ENCODE data around the gene DSTN.

DSTN gene

DNA sequence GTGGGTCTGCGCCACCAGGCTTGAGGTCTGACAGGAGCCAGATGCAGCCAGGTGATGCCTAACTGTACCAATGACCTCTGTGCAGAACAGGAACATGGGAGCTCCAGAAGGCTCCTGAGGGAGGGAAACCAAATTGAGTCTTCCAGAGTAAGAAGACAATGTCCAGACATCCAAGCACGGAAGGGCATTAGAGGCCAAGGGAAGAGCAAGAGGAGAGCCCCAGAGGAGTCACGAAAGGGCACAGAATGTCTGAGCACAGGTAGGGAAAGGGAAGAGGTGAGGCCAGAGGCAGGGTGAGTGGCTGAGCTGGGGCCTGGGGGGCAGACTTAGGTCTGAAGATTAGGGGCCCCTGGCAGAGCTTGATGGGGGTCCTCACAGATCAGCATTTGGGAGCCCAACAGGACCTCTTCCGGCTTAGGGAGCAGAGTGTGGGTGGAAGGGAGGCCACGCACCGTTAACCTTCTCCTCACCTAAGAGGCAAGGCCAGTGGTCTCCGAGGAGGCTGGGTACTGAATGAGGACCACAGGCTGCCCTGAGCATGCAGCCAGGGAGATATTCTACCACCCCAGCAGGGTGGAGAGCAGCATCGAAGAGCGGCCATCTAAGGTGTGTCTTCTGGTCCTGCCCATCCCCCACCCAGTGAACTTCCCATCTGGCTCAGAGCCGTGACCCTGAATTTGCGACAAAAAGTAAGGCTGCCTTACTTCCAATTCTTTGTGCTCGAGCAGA is 70.4 kb downstream of the DSTN start:
- DNase-seq = no peak

DNA sequence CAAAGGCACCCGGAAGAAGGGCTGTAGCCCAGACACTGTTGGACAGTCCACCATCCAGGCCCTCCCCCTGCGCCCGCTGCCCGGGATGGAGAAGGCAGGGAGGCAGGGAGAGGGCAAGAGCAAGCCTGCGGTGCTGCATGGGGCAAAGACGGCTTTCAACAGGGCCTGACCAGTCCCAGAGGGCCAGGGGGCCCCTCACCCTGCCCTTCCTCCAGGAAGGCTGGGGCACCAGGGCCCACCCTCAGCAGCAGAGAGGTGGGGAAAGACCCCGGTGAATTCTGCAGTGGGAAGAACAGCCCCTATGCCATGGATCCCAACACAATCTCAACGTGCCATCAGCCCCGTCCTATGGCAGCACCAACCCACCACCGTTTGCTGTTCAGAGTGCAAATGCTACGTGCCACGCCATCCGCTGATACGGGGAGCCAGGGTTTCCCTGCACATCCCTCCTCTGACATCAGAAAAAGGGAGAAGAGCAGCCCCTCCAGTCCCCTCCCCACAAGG is 71.1 kb downstream of the DSTN start:
- DNase-seq = no peak

DNA sequence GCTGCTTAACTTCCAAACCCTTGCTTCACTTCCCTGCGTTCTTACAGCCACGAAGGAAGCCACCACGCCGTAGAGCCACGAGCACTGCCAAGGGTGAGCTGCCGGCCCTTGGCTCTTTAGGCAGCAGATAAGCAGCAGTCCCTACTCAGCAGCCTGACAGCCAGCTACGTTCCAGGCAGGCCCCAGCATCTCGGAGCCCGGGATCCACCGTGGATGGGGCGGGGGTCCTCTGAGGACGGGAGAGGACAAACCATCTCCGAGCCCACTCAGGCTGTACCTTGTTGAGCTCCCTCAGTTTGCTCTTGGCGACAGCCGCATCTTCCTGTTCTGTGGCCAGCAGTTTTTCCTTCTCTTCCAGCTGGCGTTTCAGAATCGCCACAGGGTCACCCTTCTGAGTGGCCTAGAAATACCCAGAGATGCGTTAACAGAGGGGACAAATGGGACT is 71.7 kb downstream of the DSTN start:
- DNase-seq = no peak

DNA sequence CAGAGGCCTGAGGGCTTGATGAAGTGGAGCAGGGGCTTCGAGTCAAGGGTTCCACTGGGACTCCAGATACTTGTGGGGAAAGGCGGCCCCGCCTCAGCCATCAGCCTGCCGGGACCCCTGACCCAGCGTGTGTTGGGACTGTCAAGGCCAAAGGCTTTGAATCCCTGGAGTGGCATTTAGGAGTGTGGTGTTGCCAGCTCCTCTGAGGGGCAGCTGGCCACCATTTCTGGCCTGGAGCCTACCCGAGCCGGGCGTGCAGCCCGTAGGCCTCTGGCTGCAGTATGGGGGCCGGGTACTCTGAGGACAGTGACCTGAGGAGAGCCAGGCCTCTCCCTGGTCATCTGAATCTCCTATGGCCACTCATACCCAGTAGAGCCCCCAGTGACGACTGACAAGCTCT is 72.1 kb downstream of the DSTN start:
- no peak for DNase-seq

DNA sequence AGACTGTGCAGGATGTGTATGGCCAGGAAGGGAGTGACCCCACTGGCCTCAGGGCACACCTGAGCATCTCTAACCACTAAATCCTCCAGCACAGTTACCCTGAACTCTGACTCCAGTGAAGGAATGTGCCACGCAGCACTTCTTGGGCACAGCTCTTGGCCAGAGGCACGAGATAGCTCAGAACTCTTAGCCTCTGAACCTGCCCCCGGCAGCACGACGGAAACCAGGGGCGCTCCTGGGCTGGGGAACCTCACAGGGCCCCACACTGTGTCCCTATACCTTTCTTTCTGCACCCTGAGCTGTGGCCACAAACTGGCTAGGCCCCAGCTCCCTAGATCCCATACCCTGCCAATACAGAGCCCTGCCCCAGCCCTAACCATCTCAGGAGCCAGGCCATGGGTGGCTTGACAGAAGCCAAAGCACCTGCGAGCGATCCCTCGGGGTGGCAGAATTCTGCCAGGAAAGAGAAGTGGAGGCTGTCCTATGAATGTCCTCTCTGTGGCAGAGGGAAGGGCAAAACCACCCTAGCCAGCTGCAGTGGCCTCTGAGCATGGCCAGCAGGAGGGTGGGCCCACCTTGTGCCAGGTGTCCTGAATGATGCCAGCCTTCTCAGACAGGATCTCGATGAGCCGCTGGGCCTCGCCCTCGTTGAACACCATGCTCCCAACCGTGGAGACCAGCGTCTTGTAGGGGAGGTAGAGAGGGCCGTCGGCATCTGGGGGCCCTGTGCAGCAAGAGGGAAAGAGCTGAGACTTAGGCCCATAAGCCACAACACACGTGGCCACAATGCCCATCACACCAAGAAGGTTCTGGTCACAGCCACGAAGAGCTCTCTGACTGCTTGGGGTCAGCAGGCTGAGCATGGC is 72.8 kb downstream of the DSTN start:
- no peak for DNase-seq

DNA sequence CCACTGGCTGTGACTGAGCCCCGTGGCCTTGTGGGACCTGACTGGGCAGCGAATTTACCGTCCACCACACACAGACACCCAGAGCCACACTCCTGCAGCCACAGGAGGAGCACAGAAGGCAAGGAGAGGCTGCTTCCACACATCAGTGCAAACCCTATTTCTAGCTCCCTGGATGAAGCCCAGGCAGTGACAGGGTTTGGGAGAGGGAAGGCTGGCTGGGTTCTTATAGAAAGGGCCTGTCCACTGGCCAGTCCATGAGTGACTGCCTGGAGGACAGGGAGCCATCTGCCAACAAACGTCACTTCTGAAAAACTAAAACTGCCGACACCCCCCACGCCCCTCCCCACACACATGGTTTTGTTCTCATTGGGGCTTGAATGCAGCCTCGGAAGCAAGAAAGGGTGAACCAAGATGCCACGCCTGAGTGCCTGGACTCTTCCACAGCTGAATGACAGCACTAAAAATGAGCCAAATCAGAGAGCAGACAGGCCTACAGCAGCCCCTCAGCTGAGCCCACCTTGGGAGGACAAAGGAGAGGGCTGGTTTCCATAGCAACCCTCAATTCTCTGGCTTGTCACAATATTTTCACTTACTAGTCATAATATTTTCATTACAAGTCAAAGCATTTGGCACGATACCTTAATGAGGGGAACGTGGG is 73.8 kb downstream of the DSTN start:
- no peak for DNase-seq

DNA sequence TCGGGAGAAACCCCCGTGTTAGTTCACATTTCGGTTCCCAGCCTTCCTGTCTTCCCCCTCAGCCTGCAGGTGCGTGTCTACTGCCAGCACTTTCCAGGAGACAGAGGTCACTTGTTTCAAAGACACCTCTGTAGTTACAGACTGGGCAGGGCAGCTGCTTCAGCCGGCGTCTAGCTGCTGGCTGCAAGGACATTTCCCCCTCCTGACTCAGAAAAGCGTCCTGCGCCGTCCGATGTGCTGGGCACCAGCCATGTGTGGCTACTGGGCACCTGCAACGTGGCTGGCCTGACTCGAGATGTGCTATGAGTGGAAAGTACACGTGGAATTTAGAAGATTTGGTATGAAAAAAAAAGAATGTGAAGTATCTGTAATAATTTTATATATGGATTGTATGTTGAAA is 74.6 kb downstream of the DSTN start:
- DNase-seq = no peak

DNA sequence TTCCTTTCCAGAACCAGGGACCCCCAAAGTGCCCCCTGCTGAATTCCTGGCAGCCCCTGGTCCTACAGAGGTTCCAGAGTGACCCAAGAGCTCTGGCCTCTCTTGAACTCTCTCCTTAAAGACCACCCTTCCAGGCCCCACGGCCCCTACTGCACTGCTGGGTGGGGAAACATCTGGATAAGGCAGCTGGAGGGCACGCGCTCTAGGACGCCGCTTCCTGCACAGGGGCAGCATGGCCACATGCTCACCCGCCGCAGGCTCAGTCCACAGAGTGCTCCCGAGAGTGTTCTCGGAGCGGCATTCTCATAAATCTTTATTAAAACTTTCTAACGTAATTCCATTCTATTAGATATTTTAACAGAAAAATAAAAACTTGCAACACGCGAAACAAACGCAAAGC is 75.1 kb downstream of the DSTN start:
- no peak for DNase-seq

DNA sequence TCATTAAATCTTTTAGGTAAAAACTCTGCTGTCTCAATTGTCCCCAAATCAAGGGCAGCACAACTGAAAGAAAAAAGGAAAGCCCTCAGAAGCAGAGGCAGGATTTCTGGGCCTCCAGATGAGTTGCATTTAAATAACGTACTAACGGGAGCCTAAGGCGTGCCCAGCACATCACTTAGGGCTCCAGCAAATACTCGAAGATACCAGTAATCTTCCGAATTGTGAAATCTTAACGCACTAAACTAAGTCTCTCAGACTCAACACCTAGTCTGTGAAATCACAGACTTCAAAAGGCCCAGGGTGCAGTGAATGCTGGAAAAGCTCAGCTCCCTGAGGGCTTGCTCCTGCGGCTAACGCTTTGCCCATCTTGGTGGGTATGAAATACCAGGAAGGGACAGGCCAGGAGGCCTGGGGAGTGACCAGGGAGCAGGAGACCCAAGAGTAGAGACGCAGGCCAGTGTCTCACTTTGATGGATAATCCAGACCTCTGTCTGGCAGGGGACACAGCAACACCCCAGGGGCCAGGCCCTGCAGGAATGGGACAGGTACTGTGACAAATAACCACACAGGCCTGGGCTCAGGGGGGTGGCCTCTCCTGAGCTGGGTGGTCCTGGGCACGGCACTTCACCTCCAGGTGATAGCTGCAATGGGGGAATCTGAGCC is 75.8 kb downstream of the DSTN start:
- no peak for DNase-seq

DNA sequence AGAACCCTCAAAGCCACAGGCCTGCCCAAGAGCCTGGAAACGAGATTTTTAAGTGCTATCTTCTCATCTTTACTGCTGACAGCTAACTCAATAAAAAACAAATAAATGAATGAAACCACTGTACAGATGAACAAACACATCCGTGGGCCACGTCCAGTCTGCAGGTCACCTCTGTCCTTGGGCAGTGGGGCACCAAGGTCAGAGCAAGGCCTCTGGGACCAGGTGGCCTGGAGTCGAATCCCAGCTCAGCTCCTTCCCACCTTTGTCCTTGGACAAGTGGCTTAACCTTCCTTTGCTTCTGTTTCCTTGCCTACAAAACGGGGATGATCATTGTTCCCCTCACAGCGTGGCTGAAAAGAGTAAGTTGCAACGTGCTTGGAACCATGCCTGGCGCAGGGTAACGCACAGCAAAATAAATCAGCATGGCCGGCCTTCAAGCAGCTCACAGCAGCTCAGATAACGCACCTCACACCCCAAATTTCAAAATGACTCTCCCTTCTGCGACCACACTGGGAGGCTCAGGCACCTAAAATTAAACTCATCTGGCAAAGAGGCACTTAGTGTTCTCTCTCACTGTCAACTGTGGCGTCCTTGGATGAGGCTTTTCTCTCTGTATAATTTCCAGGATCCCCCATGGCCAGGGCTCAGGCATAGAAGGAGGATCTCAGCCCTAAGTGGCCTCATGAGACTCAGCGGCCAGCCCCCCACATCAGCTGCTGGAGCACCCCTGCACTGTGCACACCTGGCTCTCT is 76.5 kb downstream of the DSTN start:
- peak; percentile 59 for DNase-seq

DNA sequence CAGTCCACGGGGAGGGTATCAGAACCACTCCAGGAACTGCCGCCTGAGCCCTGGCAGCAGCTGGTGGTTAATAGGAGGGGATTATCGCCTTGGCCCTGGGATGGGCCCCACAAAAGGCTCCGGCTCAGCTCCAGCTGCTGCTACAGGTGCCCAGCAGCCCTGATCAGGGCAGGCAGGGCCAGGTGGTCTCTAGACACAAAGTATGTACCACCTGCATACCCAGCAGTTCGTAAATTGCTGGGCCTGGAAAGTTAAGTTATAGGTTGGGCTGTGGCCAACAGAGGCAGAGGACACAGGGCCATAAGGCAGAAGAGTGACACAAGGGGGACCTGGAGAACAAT is 77.1 kb downstream of the DSTN start:
- peak; percentile 67 for DNase-seq

DNA sequence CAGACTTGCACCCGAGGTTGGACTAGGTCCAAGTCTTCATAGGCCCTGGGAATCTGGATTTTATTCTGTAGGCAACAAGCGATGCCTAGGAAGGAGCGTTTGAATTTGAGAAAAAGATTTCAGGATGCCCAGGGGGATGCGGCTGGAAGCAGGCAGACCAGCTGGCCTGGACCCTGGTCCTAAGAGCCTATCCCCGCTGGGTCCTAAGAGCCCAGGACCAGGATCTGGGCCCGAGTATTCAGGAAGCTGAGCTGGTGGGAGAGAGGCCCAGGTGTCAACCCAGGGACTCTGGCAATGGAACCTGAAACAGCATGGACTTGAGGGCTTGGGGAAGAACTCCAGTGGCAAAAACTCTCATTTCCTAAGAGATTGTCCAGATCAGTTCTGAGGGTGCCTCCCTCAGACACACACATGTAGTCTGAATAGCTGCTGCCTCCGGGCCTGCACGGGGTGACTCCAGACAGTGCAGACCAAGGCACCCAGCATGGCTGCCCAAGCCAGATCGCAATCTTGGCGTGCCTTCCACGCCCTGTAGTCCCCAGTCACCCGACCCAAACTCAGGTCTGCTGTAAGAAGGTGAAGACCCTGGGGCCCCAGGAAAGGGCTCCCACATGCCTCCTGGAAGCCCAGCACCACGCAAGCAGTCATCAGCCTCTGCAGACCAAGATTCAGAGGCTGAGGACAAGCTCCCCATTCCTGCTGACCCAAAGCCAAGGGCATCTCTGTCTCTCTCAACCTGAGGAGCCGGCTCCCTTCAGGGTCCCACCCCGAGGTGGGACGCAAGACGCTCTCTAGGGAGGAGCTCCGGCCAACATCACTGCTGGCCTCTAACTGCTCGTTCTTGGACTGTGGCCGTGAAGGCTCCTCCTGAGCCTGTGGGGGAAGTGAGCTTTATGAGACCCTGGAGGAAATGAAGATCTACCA is 77.8 kb downstream of the DSTN start:
- no peak for DNase-seq

DNA sequence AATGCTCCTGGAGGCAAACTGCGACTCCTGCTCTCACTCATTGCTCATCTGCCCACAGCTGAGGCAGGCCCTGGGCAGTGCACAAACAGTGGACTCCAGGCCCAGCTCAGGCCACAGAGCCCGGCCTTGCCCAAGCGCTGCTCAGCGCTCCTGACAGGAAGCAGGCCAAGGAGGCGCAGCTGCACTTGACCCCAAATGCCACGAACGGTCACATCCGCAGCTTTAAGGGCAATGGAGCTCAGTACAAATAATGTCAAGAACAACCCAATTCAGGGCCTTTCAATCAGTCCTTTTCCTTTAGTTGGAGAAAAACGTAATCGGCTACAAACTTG is 78.4 kb downstream of the DSTN start:
- no peak for DNase-seq

DNA sequence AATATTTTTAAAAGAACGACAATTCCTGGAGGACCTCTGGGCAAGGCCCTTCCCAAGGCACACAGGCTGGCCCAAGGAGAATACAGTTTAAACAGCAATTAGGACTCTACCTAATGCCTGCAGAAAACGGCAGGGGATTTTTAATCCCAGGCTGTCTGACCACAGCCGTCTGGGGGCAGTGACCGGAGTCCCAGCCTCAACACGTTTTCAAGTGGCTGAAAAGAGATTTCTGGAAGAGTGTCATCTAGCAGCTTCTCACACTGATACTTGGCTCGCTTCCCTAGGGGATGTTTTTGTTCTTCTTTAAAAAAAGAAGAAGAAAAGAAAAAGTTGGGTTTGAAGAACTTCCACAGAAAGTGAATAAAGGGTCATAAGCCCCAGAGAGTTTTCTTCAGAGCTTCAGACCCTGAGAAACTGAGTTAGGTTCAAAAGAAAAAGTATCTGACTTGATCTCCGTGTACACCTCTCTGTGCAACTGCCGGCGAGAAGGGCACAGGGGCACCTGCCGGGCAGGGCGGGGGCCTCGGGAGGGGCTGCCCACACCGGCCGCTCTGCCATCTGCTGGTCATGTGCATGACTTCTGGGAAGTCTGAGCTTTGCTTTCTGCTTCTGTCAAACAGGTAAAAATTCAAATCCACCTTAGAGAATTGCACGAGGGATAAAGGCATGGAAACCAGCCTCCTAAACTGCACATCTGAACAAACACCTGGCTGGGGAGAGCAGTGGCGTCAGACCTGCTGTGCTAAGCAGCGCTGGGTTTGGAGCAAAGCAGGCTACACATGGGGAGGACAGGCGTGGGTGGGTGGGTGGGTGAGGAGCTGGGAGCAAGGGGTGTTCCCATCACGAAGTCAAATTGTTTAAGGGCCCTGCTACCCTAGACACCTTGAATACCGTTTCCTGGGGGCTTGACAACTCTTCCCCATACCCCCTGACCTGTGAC is 79.2 kb downstream of the DSTN start:
- peak; percentile 71 for DNase-seq

DNA sequence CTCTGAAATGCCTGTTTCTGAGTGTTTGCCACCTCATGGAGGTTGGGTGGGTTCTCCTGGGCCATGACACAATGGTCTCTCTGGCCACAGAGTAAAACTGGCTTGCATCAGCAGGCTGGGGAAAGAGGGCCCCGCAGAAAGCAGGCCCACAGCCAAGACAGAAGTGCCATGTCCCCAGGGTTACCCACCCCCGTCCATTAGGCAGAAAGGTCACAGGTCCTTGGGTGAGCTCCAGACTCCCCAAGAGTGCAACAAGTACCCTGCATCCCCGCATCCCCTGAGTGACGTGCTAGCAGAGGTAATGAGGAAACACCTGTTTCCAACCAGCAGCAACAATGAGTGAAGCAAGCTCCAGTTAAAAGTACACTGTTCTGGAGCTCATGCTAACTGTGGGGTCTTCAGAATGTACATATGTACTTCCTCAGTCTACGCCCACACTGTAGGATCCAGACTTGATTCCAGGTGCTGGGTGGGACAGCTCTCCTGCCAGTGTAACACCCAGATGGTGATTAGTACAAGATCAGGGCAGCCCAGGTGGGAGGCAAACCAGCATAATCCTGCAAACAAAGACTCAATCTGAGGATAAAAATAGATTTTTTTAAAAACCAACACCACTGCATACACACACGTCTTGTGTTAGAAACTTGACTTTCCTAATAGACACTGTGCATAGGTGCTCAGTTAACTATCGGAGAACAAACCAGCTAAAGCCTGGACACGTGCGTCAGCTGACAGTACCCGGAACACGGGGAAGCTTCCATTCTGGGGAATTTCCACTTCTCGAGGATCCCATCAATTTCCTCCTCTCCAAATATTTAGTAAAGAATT is 80.6 kb downstream of the DSTN start:
- no peak for DNase-seq

DNA sequence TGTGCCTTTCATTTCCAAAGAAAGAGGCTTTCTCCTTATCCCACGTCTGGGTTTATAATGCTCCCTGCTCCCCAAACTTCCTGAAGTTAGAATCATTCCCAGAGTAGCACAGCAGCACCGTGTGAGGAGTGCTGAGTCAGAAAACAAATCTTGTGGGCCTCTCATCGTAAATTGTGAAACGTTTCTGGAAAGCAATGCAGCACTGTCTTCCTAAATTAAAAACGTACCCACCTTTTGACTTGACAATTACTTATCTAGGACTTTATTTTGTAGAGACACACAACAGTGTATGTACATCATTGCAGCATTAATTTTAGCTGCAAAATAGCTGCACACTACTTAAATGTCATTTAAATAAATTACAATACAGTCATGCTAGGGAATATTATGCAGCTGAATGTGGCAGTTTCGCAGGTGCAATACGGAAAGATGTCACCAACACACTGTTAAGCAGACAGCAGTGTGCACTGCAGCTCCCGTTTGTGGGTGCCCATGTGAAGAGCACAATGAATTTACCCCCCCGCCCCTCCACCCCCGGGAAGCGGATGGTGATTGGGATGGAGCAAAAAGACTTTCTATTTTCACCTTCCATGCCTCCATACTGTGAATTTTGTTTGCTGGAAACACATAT is 81.4 kb downstream of the DSTN start:
- no peak for DNase-seq

DNA sequence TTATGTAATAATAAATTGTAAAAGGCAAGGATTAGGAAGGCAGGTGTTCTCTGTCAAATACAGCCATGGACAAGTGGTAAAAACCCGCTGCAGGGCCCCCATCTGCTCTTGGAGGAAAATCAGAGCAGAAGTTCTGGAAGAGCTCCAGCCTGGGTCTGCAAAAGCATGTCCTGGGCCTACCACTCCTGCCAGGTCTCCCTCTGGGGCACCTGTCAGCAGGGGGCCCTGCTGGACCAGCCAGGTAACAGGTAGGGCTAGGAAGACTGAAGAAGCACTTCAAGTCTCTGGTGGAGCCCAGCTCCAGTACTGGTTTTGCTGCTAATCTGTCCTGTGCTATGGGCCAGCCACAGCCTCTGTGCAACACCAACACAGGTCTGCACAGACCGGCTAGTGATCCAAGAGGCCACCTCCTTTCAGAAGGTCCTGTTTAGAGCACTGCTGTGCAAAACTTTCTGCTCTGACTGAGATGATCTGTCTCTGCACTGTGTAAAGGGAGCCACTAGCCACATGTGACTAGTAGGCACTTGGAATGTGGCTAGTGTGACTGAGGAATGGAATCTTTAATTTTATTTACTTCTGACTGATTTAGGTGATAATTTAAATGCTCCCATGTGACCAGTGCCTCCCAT is 82.0 kb downstream of the DSTN start:
- DNase-seq = no peak

DNA sequence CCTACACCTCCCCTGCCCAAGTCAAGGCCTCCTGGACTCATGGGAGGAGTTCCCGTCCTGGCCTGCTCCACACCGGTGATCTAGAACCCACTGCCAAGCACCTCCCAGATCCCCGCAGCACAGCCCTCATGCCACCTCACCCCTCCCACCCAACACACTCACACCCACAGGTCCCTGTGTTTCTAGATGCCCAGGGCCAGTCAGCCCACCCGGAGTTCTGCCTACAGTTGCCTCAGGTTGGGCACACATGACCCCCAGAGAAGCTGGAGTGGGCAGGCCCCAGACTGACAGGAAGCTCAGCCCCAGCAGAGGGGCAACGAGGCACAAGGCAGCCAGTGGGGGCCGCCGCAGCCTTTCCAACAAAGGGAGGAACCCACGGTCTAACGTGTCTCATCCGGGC is 82.5 kb downstream of the DSTN start:
- DNase-seq = no peak

All from NCI-H1105 (cell line).